G401 (cell line): Measurements from ENCODE around the gene RNF208. TPM values are rescaled to one million over a fixed set of nuclear protein-coding genes. Genes with fewer than 3 reads are reported as not detected.

Experiments used
- DNase-seq: peaks from one replicate; pipeline ENCODE4 v3.0.0-alpha.2; 2015; ENCODE audit warnings: low spot score
- in situ Hi-C: cut with HindIII; loops from 2 replicates; pipeline ENCODE4 v1.10.0; 2016; ENCODE audit warnings: low sequenced_read_pairs, mixed read lengths
- total RNA-seq: library from RNA; depleted of rRNA; stranded (reverse); fragments of >200 nt; shearing (Covaris generic); gene quantifications from 2 replicates; pipeline ENCODE4 v1.2.3, GENCODE V29; 2014

RNF208 gene
- total RNA-seq, 1 experiment from 2014 or later, result not detected

GRCh38 chr9:137218212-137218753, 3.8 kb downstream of the RNF208 start:
- in situ Hi-C loops, result no loop called here
- no peak for DNase-seq

GRCh38 chr9:137217276-137218211, 4.5 kb downstream of the RNF208 start:
- DNase-seq, result no peak
- in situ Hi-C loops, result no loop called here

- DNase-seq, result no peak
- in situ Hi-C loops, result no loop called here
Observed at GRCh38 chr9:137216188-137216965, 5.7 kb downstream of the RNF208 start.

- in situ Hi-C loops, result no loop called here
- DNase-seq, result no peak
Observed at GRCh38 chr9:137215196-137215986, 6.6 kb downstream of the RNF208 start.

GRCh38 chr9:137214620-137215019, 7.4 kb downstream of the RNF208 start:
- no peak for DNase-seq
- in situ Hi-C loops, result no loop called here

- in situ Hi-C loops, result no loop called here
- no peak for DNase-seq
Observed at GRCh38 chr9:137213160-137214060, 8.6 kb downstream of the RNF208 start.

- in situ Hi-C loops, result no loop called here
- DNase-seq, result no peak
Observed at GRCh38 chr9:137212520-137212919, 9.5 kb downstream of the RNF208 start.

GRCh38 chr9:137211532-137211931, 10.5 kb downstream of the RNF208 start:
- in situ Hi-C loops, result no loop called here
- no peak for DNase-seq

- in situ Hi-C loops, result no loop called here
- no peak for DNase-seq
Observed at GRCh38 chr9:137206602-137207001, 15.4 kb downstream of the RNF208 start.

GRCh38 chr9:137205126-137206069, 16.6 kb downstream of the RNF208 start, which contains the start of the genes NDOR1 and TMEM203:
NDOR1 (plus strand) TSS chr9:137205700; CDS start chr9:137205778, 78 bp downstream.
TMEM203 (minus strand) TSS chr9:137205648; CDS start chr9:137205414, 234 bp downstream.
- in situ Hi-C loops, result no loop called here
- DNase-seq, result peak; percentile 89

GRCh38 chr9:137204731-137205125, 17.3 kb downstream of the RNF208 start:
- no peak for DNase-seq
- in situ Hi-C loops, result no loop called here

- DNase-seq, result no peak
- in situ Hi-C loops, result no loop called here
Observed at GRCh38 chr9:137202966-137203365, 19.1 kb downstream of the RNF208 start.

- in situ Hi-C loops, result no loop called here
- DNase-seq, result no peak
Observed at GRCh38 chr9:137201205-137201868, 20.7 kb downstream of the RNF208 start.

GRCh38 chr9:137200311-137201204, 21.5 kb downstream of the RNF208 start, which contains the start of gene TPRN:
TPRN (minus strand) TSS chr9:137200741; CDS start chr9:137200711, 30 bp downstream.
- DNase-seq, result peak; percentile 99
- in situ Hi-C loops, result no loop called here

- in situ Hi-C loops, result no loop called here
- no peak for DNase-seq
Observed at GRCh38 chr9:137199411-137200121, 22.5 kb downstream of the RNF208 start.
